ENCODE data around the gene GLMN. TPM values are rescaled to one million over a fixed set of nuclear protein-coding genes. Genes with fewer than 3 reads are reported as not detected.

Gene GLMN
- total RNA-seq, 2 donors from 2014 or later, result 27.2 to 27.7 TPM

- Histone ChIP-seq H3K36me3 (ENCODE audit: control insufficient read depth, insufficient read depth, low read length) (no peaks in the 10 kb centered on the region), H3K27ac (ENCODE audit: low read depth, low read length) (no peak overlapping the region), H3K9me3 (ENCODE audit: control insufficient read depth, low read length) (no peaks in the 10 kb centered on the region), H3K4me1 (ENCODE audit: control insufficient read depth, insufficient read depth, low read length) (no peaks in the 10 kb centered on the region), H3K27me3 (ENCODE audit: control insufficient read depth, insufficient read depth, low read length, poor library complexity, severe bottlenecking) (no peaks in the 10 kb centered on the region), H3K4me3 (ENCODE audit: low read length) (no peak overlapping the region), H3K9ac (ENCODE audit: extremely low read depth, low read length, poor library complexity, severe bottlenecking) (no peak overlapping the region)
- TF ChIP-seq, protein P1, sequence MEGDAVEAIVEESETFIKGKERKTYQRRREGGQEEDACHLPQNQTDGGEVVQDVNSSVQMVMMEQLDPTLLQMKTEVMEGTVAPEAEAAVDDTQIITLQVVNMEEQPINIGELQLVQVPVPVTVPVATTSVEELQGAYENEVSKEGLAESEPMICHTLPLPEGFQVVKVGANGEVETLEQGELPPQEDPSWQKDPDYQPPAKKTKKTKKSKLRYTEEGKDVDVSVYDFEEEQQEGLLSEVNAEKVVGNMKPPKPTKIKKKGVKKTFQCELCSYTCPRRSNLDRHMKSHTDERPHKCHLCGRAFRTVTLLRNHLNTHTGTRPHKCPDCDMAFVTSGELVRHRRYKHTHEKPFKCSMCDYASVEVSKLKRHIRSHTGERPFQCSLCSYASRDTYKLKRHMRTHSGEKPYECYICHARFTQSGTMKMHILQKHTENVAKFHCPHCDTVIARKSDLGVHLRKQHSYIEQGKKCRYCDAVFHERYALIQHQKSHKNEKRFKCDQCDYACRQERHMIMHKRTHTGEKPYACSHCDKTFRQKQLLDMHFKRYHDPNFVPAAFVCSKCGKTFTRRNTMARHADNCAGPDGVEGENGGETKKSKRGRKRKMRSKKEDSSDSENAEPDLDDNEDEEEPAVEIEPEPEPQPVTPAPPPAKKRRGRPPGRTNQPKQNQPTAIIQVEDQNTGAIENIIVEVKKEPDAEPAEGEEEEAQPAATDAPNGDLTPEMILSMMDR (conservative IDR thresholded peaks at IDR 0.05), result no peak
- DNase-seq, result no peak
- Mint-ChIP-seq H3K27me3 (ENCODE audit: insufficient read depth) (no peaks in the 10 kb centered on the region), H3K36me3 (ENCODE audit: low read depth) (no peaks in the 10 kb centered on the region), H3K27ac (no peak overlapping the region), H3K9me3 (peaks cover 6% of the 10 kb centered on the region), H3K4me1 (peaks cover 3% of the 10 kb centered on the region), H3K4me3 (no peak overlapping the region)
These were observed 79.8 kb downstream of the GLMN start for GRCh38 chr1:92219028-92219427.

GRCh38 chr1:92218559-92218958 is 80.2 kb downstream of the GLMN start:
- Histone ChIP-seq H3K9me3 (ENCODE audit: control insufficient read depth, low read length) (no peaks in the 10 kb centered on the region), H3K27me3 (ENCODE audit: control insufficient read depth, insufficient read depth, low read length, poor library complexity, severe bottlenecking) (no peaks in the 10 kb centered on the region), H3K27ac (ENCODE audit: low read depth, low read length) (no peak overlapping the region), H3K4me3 (ENCODE audit: low read length) (no peak overlapping the region), H3K9ac (ENCODE audit: extremely low read depth, low read length, poor library complexity, severe bottlenecking) (no peak overlapping the region), H3K4me1 (ENCODE audit: control insufficient read depth, insufficient read depth, low read length) (no peaks in the 10 kb centered on the region), H3K36me3 (ENCODE audit: control insufficient read depth, insufficient read depth, low read length) (no peaks in the 10 kb centered on the region)
- no peaks in the 10 kb centered on the region for H3K27me3 Mint-ChIP-seq (ENCODE audit: insufficient read depth)
- no peaks in the 10 kb centered on the region for H3K36me3 Mint-ChIP-seq (ENCODE audit: low read depth)
- TF ChIP-seq, protein P1 (conservative IDR thresholded peaks at IDR 0.05), result no peak
- H3K4me3 Mint-ChIP-seq, result no peak overlapping the region
- H3K9me3 Mint-ChIP-seq, result peaks cover 6% of the 10 kb centered on the region
- H3K4me1 Mint-ChIP-seq, result peaks cover 3% of the 10 kb centered on the region
- peak; percentile 53 for DNase-seq
- H3K27ac Mint-ChIP-seq, result no peak overlapping the region
- 88 to 92% methylated on average over 2 to 14 of the region's 14 CpGs for WGBS, 2 experiments (ENCODE audit: insufficient coverage in 1 of 2, insufficient read length in 1 of 2)

DNA sequence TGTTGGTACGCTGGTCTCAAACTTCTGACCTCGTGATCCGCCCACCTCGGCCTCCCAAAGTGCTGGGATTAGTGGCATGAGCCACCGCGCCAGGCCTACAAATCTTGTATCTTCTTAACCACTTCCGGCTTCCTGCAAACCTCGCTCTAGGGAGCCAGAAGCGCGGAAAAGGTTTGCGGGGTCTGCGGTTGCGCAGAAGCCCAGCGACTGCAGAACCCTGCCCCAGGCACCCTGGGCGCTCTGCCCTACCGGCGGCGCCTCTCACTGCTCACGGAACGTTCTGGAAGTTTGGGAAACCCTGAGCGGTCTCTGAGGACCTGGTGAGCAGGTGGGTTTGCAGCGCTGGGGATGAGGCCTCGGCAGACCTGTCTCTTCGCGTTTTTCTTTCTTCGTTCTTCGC is 81.1 kb downstream of the GLMN start, which contains the start of gene C1orf146:
Gene C1orf146, plus strand, starts transcription at position 195 of the 400 bp plus-strand sequence. CDS start 13,506 bp downstream, outside the sequence.
- H3K36me3 Mint-ChIP-seq (ENCODE audit: low read depth), result no peaks in the 10 kb centered on the region
- Histone ChIP-seq H3K27ac (ENCODE audit: low read depth, low read length) (no peak within 1 kb of the TSS), H3K36me3 (ENCODE audit: control insufficient read depth, insufficient read depth, low read length) (no peaks in the 10 kb centered on the region), H3K27me3 (ENCODE audit: control insufficient read depth, insufficient read depth, low read length, poor library complexity, severe bottlenecking) (no peaks in the 10 kb centered on the region), H3K9ac (ENCODE audit: extremely low read depth, low read length, poor library complexity, severe bottlenecking) (no peak within 1 kb of the TSS), H3K9me3 (ENCODE audit: control insufficient read depth, low read length) (no peaks in the 10 kb centered on the region), H3K4me3 (ENCODE audit: low read length) (no peak within 1 kb of the TSS), H3K4me1 (ENCODE audit: control insufficient read depth, insufficient read depth, low read length) (peaks cover 2% of the 10 kb centered on the region)
- WGBS, 2 experiments (ENCODE audit: insufficient coverage in 1 of 2, insufficient read length in 1 of 2), result 94 to 96% methylated on average over 24 to 27 of the region's 27 CpGs
- peaks cover 10% of the 10 kb centered on the region for H3K4me1 Mint-ChIP-seq
- H3K27ac Mint-ChIP-seq, result no peak within 1 kb of the TSS
- no peak within 1 kb of the TSS for H3K4me3 Mint-ChIP-seq
- H3K27me3 Mint-ChIP-seq (ENCODE audit: insufficient read depth), result no peaks in the 10 kb centered on the region
- TF ChIP-seq, protein P1 (conservative IDR thresholded peaks at IDR 0.05), result no peak
- DNase-seq, result no peak
- peaks cover 4% of the 10 kb centered on the region for H3K9me3 Mint-ChIP-seq

Measured in endodermal cell (in vitro differentiated cells).